Measurements from ENCODE around the gene MAT2A. TPM values are rescaled to one million over a fixed set of nuclear protein-coding genes. Genes with fewer than 3 reads are reported as not detected.
A peak's percentile ranks its signal among the peaks of the same experiment; 100 is the strongest.

Gene MAT2A
- total RNA-seq, 1 experiment from 2014 or later = 444 TPM

- Histone ChIP-seq H2AFZ (ENCODE audit: low read depth, low read length, poor library complexity, severe bottlenecking) (no peak overlapping the region), H3K27ac (ENCODE audit: low read depth, low read length) (peak overlapping the region; percentile 99), H3K4me2 (ENCODE audit: low read length) (peak overlapping the region; percentile 75), H3K27me3 (ENCODE audit: insufficient read depth, low read length) (no peaks in the 10 kb centered on the region), H3K4me3 (replicated peaks in 1 of 2; ENCODE audit: low read depth in 1 of 2, low read length in 2 of 2) (peak overlapping the region; percentile 84 to 94), H3K9me2 (ENCODE audit: insufficient read depth) (no peaks in the 10 kb centered on the region), H3K4me1 (ENCODE audit: control insufficient read depth in 1 of 2, insufficient read depth in 2 of 2, low read length in 2 of 2) (peaks cover 14 to 45% of the 10 kb centered on the region in 2 experiments; a peak in 3 of 4 replicates), H3K9ac (ENCODE audit: low read length) (peak overlapping the region; percentile 94), H4K20me1 (ENCODE audit: insufficient read depth) (peaks cover 35% of the 10 kb centered on the region), H3K9me3 (ENCODE audit: control insufficient read depth in 1 of 2, insufficient read depth in 1 of 2, low read depth in 1 of 2, low read length in 2 of 2) (no peaks in the 10 kb centered on the region), H3K36me3 (ENCODE audit: control insufficient read depth in 1 of 2, insufficient read depth in 2 of 2, low read length in 2 of 2) (peaks cover 35 to 48% of the 10 kb centered on the region in 2 experiments), H3K79me2 (ENCODE audit: insufficient read depth, low read length) (peaks cover 65% of the 10 kb centered on the region)
- TF ChIP-seq POLR2A (IDR thresholded peaks at IDR 0.05; ENCODE audit: borderline replicate concordance, extremely low read depth, insufficient read depth, insufficient read length) (no peak), EZH2phosphoT487 (IDR thresholded peaks at IDR 0.05; ENCODE audit: borderline replicate concordance) (no peak), REST (IDR thresholded peaks at IDR 0.05; ENCODE audit: low read depth) (no peak), ZBTB33 (IDR thresholded peaks at IDR 0.05; ENCODE audit: extremely low read depth, insufficient replicate concordance, low read length) (no peak), ATF3 (IDR thresholded peaks at IDR 0.05) (no peak), SRF (IDR thresholded peaks at IDR 0.05; ENCODE audit: low read depth) (no peak), ZFX (IDR thresholded peaks at IDR 0.05) (peak; percentile 77), ZNF274 (IDR thresholded peaks at IDR 0.05; ENCODE audit: low read depth, low read length) (no peak), ELF1 (IDR thresholded peaks at IDR 0.05; ENCODE audit: borderline replicate concordance, low read depth) (no peak), JUND (IDR thresholded peaks at IDR 0.05) (no peak), POLR2AphosphoS5 (IDR thresholded peaks at IDR 0.05; ENCODE audit: low read depth, low read length) (peak; percentile 32), EZH2 (IDR thresholded peaks at IDR 0.05) (no peak), CBX3 (IDR thresholded peaks at IDR 0.05; ENCODE audit: low read depth) (no peak), CEBPB (IDR thresholded peaks at IDR 0.05; ENCODE audit: low read depth) (no peak)
- CTCF ChIA-PET = interaction anchor here (0.9 to 2.1 kb wide), 7 partner anchors 9 to 126 kb away, joined by 3 to 17 read pairs (median 4); no protein-coding TSS in a partner anchor
- no TSS peak for BruUV-seq (replicated peaks)
- POLR2A ChIA-PET = interaction anchor here (0.8 to 15.3 kb wide), 34 partner anchors 8 to 212 kb away, joined by 3 to 236 read pairs (median 6); partner anchors contain the start of genes ELMOD3, GGCX, RETSAT and SH2D6
- DNase-seq (ENCODE audit: low read depth, low spot score) (no peak), ATAC-seq (peak; percentile 45)
- intact Hi-C loops (cut with micrococcal nuclease) = loop anchor here (1.0 to 2.0 kb wide), 3 partner anchors 40 to 119 kb away; no protein-coding TSS in a partner anchor
- RAD21 ChIA-PET (ENCODE audit: low non-redundant PET in 1 of 2, low total read pairs in 2 of 2, uncharacterized antibody in 2 of 2, unreplicated experiment in 2 of 2) = interaction anchor here (0.6 to 1.2 kb wide), 7 partner anchors 12 to 119 kb away, joined by 3 to 10 read pairs (median 4); partner anchors contain the start of gene VAMP8 (in 1 of the 2)
Measured at GRCh38 chr2:85539361-85540132, 579 bp downstream of the MAT2A start.

All from HCT116 (cell line).